IPS-NIHi7 (cell line): ENCODE results near the gene ADAM12.

Source experiments
- DNase-seq: peaks from one replicate; pipeline ENCODE4 v3.0.0; 2012; ENCODE audit warnings: mixed read lengths; ENCODE audit errors: extremely low spot score

The ADAM12 gene

DNA sequence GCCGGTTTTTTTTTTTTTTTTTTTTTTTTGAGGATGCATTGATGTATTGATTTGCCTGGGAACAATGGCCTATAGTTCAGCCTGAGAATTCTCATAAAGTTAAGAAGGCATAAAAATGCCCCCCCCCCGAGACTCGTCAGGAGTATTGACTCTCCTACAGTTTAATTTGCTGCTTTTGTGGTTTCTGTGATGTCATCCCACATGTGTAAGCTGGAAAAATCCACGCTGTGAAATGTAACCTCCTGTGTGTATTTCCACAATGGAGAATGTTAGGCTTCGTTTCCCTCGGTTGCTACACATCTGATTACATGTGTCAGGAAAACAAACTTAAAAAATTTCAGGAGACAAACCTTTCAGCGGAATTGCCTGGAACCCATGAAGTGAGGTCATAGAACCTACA is 374.0 kb downstream of the ADAM12 start:
- DNase-seq = no peak

DNA sequence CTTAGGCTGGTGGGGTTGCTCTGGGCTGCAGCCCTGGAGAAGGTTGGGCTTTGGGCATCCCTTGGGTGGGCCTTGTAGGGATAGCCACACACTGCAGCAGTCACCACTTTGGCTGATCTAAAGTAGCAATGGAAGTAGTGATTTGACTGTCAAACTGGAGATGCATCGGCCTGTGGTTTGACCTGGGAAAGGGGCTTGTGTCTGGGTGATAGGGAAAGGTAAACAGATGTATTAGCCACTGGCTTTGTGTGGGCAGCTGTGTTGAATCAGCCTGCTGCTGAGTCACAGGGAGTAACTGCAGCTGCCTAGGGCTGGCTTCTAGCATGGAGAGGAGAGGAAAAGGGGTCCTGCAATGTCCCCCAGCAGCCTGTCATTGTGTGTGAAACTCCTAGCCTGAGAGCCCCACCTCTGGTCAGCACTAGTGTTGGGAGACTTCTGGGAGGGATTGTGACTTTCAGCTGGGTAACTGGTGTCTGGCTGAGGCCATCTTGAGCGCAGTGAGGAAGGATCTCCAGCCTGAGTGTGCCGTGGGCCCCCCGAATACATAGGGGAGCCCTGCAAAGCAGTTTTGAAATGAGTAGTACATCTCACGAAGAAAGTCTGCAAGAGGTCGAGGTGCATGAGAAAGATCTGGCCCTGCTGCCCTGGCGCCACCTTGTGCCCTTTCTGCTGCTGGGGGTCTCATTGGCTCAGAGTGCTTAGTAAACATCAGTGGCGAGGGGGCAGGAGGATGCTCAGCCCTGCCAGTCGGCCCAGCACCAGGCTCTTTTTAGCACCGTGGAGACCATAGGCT is 374.6 kb downstream of the ADAM12 start:
- DNase-seq = peak; percentile 66

- DNase-seq = no peak
These were observed 375.8 kb downstream of the ADAM12 start for GRCh38 chr10:126012485-126012884.

DNA sequence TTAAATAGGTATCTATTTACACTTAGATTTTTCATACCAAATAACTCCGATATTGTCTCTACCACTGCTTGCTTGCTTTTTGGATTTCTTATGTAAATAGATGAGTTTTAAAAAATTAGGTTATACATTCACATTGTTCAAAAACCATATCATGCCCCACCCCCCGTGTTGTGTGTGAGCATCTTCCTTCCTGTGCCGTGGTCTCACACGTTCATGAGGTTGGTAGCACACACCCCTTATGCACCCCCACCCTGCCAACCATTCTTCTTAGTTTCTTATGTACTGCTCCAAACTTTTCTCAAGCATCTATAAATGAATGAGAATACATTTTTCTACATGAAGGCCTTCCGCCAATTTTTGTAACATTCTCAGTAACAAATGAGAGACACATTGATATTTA is 376.3 kb downstream of the ADAM12 start:
- DNase-seq = no peak

- DNase-seq = no peak
These were observed 378.6 kb downstream of the ADAM12 start for GRCh38 chr10:126009650-126010049.

DNA sequence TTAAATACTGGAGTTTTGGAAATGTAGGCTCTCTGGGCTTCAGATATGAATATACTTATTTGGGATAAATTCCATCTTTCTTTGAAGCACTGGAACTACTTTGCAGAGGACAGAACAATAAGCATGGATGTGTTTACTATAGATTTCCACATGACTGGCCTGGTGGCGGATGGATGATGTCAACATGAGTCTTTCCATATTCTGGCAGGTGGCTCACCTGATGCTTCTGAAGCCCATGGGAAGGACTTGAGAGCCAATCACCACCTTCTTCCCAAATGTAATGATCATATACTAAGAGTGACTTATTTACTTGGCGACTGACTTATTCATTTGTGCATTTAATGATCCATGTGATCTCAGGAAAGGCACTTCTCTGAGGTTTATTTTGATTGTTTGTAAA is 381.4 kb downstream of the ADAM12 start:
- no peak for DNase-seq

- no peak for DNase-seq
These were observed 382.0 kb downstream of the ADAM12 start for GRCh38 chr10:126006264-126006663.

GRCh38 chr10:126004752-126005151 is 383.5 kb downstream of the ADAM12 start:
- no peak for DNase-seq

- DNase-seq = no peak
These were observed 386.7 kb downstream of the ADAM12 start for GRCh38 chr10:126001576-126001975.

- no peak for DNase-seq
These were observed 388.6 kb downstream of the ADAM12 start for GRCh38 chr10:125999694-126000093.

- no peak for DNase-seq
These were observed 390.7 kb downstream of the ADAM12 start for GRCh38 chr10:125997586-125997985.

- no peak for DNase-seq
These were observed 392.5 kb downstream of the ADAM12 start for GRCh38 chr10:125995726-125996304.

DNA sequence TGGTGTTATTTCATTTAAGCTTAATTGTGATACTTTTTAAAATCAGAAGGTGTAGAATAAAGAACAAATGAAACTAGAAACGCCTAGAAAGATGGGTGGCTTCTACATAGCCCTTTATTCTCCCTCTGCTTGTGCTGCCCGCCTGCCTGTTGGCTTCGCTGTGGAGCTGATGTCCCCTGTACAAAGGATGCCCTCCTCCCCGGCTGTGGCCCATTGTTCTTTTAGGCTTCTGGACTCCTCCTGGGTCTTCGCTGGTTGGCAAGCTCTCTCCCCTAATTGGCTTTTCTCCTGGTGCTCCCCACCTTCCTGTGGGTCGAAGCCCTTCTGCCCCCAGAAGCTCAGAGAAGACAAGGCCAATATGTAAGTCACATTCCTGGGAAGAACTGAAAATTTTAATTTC is 393.7 kb downstream of the ADAM12 start:
- no peak for DNase-seq

GRCh38 chr10:125992254-125992653 is 396.0 kb downstream of the ADAM12 start:
- DNase-seq = no peak

GRCh38 chr10:125991392-125991791 is 396.9 kb downstream of the ADAM12 start:
- no peak for DNase-seq

DNA sequence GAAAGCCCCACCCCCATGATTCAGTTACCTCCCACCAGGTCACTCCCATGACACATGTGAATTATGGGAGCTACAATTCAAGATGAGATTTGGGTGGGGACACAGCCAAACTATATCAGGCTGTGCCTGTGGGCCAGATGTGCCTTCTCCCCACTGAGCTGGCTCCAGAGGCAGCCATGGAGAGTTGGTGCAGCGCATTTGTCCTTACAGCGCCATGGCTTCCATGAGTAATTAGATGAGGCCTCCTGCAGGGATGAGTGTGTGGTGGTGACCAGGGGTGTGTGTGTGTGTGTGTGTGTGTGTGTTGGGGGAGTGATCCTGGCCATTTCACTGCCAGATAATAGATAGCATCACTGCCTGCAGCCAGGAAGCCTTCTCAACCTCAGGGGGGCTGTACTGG is 397.3 kb downstream of the ADAM12 start:
- no peak for DNase-seq

DNA sequence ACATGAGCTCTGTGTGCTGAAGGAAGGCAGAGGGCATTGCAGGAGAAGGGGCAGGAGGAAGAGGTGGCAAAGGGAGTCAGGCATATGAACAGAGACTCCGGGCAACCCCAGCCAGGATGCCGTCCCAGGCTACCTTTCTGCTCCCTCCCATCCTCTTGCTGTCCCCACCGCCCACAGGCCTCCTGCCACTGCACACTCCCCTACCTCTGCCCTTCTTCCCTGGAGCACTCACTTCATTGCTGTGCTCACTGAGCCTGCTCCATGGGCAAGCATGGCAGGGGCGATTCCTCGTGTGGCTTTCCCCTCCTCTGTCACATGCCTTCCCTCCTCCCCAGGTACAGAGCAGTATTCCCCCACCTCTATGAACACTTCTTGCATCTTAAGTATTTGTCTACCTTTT is 398.5 kb downstream of the ADAM12 start:
- no peak for DNase-seq

DNA sequence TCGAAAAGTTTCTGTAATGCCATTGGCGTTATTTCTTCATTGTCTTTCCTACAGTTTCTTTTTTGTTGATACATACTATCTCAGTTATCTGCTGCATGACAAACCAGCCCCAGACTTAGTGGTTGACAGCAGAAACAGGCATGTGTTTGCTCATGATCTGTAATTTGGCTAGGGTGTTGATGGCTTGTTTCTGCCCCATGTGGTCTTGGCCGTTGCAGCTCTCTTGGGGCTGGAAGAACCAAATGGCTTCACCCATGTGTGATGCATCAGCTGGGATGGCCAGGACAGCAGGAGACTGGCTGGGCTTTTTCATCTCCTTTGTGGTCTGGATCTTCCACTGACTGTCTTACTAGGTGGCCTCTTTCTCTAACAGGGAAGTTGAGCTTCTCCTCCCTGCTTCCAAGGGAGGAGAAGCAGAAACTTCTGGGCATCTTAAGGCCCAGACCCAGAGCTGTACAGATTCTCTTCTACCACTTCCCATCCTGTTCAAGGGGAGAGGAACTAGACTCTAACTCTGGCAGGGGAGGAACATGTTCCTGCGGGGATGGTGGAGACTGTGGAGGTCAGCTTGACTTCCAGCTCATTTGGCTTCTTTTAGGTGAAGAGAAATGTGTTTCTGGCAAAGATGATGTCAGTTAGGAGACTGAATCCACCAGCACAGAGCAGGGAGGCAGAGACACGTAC is 402.6 kb downstream of the ADAM12 start:
- DNase-seq = no peak

DNA sequence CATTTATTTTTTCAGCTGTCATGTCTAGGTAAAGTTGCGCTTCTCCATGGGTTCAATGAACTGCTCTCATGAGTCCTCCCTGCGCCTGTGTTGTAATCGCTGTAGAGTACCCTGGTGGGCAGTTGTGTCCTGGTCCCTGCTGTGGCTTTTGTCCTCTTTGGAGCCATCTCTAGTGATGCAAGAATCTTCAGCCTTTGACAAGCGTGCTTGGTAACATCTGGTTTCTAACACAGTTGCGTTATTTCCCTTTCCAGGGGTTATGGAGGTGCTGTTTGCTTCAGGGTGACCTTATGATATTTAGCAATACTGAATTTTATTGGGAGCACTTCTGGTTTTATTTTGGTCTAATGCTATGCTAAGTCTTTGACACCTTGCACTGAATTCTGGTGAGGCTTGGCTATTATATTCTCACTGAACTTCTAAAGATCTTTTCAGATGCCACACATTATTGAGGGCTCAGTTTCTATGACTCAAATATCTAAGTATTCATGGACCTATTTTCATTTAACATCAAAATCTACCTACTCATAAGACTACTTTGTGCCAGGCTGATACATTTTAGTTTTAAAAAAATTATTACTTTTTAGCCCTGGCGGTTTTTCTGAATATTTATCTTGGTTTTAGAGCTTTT is 403.3 kb downstream of the ADAM12 start:
- no peak for DNase-seq

DNA sequence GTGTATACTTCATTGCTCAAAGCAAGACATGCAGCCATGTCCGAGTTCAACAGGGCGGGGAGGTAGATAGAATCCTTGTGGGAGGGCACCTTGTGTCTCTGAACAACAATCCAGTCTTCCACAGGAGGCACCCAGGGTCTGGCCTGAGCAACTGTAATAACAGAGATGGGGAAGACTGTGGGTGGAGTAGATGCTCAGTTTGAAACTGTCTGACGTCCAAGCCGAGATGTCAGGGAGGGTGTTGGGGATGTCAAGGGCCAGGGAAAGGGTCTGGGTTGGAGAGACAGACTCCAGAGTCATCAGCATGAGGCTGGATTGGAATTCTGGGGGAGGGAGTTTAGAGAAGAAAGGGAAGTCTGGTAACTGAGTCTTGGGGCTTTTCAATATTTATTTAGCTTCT is 403.9 kb downstream of the ADAM12 start:
- no peak for DNase-seq

DNA sequence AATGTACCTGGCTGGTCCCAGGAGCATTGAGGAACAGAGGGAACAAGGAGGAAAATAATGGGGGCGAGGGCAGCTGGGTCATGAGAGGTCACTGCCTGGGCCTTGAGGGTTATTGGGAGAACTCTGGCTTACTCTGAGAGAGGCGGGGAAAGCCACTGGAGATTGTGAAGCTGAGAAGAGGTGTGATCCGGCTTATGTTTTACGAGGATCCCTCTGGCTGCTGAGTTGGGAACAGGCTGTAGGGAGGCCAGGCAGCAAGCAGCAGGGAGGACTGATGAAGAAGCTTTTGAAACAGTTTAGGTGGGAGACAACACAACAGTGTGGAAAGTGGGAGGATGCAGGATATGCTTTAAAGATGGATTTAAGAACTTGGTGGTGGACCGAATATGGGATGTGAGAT is 404.6 kb downstream of the ADAM12 start:
- DNase-seq = no peak

GRCh38 chr10:125983161-125983560 is 405.1 kb downstream of the ADAM12 start:
- no peak for DNase-seq
